ENCODE results near the gene SOX13.

- no peak for TF ChIP-seq POLR2A (IDR thresholded peaks at IDR 0.05)
- TF ChIP-seq CTCF (IDR thresholded peaks at IDR 0.05), result no peak
Observed at GRCh38 chr1:204046346-204046745, 26.6 kb upstream of the SOX13 start.
